GM12874 (cell line): ENCODE results near the gene GNA12.

ENCODE experiments used
- TF ChIP-seq, protein P1 (sequence below): IDR thresholded peaks from 2 replicates; pipeline ENCODE4 v1.5.1; 2011; ENCODE audit warnings: low read depth, mild to moderate bottlenecking, control low read depth, low read length, moderate library complexity; ENCODE audit not compliant: insufficient read depth

GNA12 gene

DNA sequence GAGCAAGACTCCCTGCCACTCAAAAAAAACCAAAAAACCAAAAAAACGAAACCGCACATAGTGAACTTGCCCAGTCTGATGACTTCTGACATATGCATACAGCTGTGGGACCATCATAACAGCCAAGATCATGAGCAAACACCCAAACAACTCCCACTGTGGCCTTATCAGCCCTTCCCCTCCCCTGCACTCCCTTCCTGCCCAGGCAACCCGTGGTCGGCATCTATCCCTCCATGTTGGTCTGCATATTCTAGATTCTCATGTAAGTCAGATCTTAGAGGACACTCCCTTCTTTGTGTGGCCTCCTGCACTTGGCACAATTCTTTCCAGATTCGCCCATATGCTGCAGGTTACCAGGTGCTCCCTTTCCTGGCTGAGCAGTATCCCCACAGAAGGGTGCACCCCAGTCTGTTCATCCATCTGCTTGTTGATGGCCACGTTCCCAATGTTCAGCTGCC is 72.8 kb downstream of the GNA12 start:
- TF ChIP-seq, protein P1, sequence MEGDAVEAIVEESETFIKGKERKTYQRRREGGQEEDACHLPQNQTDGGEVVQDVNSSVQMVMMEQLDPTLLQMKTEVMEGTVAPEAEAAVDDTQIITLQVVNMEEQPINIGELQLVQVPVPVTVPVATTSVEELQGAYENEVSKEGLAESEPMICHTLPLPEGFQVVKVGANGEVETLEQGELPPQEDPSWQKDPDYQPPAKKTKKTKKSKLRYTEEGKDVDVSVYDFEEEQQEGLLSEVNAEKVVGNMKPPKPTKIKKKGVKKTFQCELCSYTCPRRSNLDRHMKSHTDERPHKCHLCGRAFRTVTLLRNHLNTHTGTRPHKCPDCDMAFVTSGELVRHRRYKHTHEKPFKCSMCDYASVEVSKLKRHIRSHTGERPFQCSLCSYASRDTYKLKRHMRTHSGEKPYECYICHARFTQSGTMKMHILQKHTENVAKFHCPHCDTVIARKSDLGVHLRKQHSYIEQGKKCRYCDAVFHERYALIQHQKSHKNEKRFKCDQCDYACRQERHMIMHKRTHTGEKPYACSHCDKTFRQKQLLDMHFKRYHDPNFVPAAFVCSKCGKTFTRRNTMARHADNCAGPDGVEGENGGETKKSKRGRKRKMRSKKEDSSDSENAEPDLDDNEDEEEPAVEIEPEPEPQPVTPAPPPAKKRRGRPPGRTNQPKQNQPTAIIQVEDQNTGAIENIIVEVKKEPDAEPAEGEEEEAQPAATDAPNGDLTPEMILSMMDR: no peak

DNA sequence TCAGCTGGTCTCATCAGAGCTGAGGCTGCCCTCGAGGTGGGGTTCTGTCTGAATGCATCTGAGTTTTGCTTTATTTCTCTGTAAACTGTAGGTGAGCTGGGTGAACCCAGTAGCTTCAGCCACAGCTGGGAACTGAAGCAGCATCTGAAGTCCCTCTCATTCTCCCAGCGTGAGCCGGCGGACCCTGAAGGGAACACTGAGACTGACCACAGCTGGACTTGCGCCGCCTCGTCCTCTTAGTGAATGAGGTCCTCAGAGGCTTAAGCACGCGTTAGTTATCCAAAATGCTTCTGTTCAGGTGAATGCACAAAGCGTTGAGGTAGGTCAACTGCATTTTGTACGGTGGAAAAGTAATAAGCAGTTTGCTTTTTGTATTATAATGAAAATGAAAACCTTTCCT is 79.5 kb downstream of the GNA12 start:
- TF ChIP-seq, protein P1: no peak

DNA sequence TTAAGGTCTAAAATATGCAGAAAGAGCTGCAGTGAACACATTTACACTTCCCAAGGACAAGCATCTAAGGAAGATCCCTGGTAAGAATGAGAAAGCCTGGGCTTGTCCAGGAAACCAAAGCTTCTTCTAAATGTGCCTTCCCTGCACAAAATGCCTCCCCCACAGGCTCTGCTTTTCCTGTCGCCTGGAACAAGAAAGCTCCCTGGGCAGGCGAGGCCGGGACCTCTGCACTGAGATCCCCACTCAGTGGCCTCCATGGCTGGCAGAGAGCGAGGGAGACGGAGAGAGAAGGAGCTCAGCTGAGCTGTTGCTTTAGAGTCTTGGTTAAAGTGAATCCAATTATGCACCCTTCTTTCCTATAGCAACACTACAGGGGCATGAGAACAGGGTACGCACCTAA is 80.5 kb downstream of the GNA12 start:
- TF ChIP-seq, protein P1: no peak

DNA sequence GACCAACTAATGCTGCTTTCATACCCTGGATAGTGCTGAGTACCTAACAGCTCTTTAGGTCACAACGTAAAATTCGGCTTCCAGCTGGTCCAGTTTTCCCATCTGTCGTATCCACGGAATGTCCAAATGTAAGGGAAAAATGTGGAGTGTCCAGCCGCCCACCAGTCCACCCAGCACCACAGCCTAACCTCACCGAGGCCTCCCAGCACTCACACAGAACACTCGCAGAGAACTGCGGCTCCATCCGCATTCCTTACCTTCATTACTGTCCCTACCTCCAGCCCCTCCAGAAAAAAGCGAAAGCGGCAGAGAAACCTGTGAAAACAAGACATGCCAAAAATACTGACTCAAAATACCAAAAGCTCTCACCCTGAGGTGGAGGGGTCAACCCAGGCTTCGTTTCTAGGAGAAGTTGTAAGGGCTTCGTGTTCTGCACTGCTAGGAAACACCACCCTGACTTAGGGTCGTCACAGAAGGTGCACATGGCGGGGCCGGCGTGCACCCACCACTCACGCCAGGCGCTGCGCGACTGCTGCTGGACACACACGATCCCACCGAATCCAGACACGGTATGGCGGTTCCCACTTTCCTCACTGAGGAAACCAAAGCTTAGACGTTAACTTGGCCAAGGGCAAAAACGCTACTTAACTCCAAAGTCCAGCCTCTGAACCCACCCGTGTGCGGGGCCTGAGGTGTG is 82.2 kb downstream of the GNA12 start:
- TF ChIP-seq, protein P1: no peak

DNA sequence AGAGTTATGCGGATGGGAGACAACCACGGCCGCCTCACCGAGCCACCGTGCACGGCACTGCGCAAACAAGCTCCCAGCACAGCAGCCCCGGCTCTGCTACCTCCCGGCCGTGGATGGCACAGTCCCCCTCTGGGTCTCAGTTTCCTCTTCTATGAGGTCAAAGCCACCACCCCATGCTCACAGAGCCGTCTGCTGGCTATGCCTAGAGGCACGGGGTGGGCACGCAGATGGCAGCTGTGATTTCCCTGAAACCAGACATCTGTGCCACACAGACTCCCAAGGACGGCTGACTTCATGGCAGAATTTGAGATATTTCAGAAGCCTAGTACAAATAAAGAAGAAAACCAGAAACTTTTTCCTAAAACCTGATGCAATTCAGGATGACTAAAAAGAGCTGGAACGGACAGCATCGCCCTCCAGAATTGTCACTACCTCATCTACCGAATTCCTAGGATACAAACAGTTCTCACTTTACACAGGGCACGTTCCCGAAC is 82.9 kb downstream of the GNA12 start:
- TF ChIP-seq, protein P1: no peak

DNA sequence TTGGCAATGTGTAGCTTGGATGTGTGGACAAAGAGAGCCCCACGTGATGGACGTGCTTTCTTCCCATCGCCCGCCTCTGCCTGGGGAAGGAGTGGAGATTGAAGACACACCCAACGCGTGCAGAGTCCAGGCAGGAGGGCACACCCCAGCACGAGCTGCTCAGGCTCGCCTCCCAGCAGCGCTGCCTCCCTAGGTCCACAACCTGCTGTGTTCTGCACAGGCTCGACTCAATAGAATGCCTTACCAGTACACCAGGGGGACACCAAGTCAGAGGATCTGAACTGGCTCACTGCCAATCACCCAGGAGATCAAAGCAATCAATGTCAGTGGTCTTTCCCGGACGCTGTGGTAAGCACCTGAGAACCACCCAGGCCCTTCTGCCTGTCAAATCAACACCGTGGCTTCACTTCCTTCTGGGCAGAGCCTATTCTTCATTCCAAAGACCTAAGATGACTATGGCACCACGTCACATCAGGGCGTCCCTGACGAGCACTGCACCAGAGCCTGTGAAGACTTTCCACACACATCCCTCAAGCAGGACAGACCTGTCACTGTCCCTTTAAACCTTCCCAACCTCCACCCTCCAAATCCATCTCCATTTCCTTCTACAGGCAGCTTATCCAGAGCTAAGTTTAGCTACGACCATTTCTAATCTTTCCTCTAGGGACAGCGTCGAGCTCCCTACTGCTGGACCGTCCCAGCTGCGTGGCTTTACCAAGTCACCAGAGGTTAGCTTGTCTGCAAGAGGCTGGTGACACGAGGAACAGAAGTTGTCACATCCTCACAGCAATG is 83.8 kb downstream of the GNA12 start:
- TF ChIP-seq, protein P1: 0 out of 2 replicates have a peak, but pooled peaks have one; percentile 20

DNA sequence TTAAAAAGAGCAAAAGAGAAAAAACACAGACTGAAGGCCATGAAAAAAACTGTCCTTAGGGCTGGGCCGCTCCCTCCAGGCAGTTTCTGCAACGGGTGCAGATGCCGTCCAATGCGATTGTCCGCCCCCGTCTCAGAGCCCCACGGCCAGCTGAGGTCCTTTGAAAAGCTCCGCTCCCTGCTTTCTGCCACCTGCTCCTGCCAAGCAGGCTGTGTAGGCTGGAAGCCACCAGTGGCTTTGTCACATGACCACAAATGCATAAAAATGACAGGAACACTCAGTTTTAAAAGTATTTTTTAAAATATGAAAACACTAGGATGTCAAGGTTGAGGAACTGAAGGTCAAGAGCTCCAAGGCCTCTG is 84.4 kb downstream of the GNA12 start:
- TF ChIP-seq, protein P1: no peak
